ENCODE results near the gene CERS4. TPM values are rescaled to one million over a fixed set of nuclear protein-coding genes. Genes with fewer than 3 reads are reported as not detected.

Gene CERS4
- total and polyA plus RNA-seq, 2 of the 8 experiments (the other 6 are each of a cell fraction or from before 2014, with no cell fraction given): 88.2 to 179 TPM

DNA sequence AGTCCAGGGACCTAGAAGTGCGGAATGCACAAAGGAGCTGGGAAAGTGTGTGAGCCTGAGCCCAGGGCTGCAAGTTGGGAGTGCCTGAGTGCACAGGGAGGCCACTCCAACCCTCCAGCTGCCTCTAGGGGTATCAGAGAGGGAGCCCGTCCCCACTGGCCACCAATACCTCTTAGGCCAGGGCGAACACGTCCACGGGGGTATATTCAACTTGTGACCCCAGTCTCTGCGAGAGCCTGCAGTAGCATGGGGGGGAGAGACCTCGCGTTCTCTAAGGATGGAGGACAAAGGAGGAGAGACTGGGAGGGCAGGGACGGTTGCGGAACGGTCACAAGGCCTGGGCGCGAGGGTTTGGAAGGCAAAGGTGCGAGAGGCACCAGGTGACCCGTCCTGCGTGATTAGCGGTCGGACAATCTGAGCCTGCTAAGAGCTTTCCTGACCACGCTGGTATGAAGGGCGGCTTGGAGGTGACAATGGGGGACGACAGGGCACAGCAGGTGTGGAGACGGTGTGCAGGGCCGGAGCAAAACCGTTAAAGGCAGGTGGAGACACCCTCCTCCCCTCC lies 98.3 kb downstream of the CERS4 start (continued):
- TF ChIP-seq, protein P1, sequence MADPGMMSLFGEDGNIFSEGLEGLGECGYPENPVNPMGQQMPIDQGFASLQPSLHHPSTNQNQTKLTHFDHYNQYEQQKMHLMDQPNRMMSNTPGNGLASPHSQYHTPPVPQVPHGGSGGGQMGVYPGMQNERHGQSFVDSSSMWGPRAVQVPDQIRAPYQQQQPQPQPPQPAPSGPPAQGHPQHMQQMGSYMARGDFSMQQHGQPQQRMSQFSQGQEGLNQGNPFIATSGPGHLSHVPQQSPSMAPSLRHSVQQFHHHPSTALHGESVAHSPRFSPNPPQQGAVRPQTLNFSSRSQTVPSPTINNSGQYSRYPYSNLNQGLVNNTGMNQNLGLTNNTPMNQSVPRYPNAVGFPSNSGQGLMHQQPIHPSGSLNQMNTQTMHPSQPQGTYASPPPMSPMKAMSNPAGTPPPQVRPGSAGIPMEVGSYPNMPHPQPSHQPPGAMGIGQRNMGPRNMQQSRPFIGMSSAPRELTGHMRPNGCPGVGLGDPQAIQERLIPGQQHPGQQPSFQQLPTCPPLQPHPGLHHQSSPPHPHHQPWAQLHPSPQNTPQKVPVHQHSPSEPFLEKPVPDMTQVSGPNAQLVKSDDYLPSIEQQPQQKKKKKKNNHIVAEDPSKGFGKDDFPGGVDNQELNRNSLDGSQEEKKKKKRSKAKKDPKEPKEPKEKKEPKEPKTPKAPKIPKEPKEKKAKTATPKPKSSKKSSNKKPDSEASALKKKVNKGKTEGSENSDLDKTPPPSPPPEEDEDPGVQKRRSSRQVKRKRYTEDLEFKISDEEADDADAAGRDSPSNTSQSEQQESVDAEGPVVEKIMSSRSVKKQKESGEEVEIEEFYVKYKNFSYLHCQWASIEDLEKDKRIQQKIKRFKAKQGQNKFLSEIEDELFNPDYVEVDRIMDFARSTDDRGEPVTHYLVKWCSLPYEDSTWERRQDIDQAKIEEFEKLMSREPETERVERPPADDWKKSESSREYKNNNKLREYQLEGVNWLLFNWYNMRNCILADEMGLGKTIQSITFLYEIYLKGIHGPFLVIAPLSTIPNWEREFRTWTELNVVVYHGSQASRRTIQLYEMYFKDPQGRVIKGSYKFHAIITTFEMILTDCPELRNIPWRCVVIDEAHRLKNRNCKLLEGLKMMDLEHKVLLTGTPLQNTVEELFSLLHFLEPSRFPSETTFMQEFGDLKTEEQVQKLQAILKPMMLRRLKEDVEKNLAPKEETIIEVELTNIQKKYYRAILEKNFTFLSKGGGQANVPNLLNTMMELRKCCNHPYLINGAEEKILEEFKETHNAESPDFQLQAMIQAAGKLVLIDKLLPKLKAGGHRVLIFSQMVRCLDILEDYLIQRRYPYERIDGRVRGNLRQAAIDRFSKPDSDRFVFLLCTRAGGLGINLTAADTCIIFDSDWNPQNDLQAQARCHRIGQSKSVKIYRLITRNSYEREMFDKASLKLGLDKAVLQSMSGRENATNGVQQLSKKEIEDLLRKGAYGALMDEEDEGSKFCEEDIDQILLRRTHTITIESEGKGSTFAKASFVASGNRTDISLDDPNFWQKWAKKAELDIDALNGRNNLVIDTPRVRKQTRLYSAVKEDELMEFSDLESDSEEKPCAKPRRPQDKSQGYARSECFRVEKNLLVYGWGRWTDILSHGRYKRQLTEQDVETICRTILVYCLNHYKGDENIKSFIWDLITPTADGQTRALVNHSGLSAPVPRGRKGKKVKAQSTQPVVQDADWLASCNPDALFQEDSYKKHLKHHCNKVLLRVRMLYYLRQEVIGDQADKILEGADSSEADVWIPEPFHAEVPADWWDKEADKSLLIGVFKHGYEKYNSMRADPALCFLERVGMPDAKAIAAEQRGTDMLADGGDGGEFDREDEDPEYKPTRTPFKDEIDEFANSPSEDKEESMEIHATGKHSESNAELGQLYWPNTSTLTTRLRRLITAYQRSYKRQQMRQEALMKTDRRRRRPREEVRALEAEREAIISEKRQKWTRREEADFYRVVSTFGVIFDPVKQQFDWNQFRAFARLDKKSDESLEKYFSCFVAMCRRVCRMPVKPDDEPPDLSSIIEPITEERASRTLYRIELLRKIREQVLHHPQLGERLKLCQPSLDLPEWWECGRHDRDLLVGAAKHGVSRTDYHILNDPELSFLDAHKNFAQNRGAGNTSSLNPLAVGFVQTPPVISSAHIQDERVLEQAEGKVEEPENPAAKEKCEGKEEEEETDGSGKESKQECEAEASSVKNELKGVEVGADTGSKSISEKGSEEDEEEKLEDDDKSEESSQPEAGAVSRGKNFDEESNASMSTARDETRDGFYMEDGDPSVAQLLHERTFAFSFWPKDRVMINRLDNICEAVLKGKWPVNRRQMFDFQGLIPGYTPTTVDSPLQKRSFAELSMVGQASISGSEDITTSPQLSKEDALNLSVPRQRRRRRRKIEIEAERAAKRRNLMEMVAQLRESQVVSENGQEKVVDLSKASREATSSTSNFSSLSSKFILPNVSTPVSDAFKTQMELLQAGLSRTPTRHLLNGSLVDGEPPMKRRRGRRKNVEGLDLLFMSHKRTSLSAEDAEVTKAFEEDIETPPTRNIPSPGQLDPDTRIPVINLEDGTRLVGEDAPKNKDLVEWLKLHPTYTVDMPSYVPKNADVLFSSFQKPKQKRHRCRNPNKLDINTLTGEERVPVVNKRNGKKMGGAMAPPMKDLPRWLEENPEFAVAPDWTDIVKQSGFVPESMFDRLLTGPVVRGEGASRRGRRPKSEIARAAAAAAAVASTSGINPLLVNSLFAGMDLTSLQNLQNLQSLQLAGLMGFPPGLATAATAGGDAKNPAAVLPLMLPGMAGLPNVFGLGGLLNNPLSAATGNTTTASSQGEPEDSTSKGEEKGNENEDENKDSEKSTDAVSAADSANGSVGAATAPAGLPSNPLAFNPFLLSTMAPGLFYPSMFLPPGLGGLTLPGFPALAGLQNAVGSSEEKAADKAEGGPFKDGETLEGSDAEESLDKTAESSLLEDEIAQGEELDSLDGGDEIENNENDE (IDR thresholded peaks at IDR 0.05; ENCODE audit: insufficient replicate concordance, low read length): no peak
- TF ChIP-seq NANOG (IDR thresholded peaks at IDR 0.05; ENCODE audit: insufficient read depth, low read depth, low read length, poor library complexity, severe bottlenecking) (no peak), CHD2 (IDR thresholded peaks at IDR 0.05; ENCODE audit: low read length) (no peak), TEAD4 (IDR thresholded peaks at IDR 0.05; ENCODE audit: low read depth, low read length) (no peak), POLR2AphosphoS5 (IDR thresholded peaks at IDR 0.05; ENCODE audit: low read depth, low read length) (no peak), SAP30 (IDR thresholded peaks at IDR 0.05; ENCODE audit: insufficient read depth, insufficient replicate concordance, low read length) (peak; percentile 94), CEBPB (IDR thresholded peaks at IDR 0.05; ENCODE audit: low read depth, low read length) (no peak), SRF (IDR thresholded peaks at IDR 0.05; ENCODE audit: low read depth, low read length) (no peak), BACH1 (IDR thresholded peaks at IDR 0.05; ENCODE audit: low read length) (0 out of 2 replicates have a peak, but pooled peaks have one; percentile 2)
